ENCODE results near the gene GPC3.

GPC3 gene

GRCh38 chrX:133965321-133965720 lies 20.1 kb downstream of the GPC3 start:
- DNase-seq: no peak

- DNase-seq: no peak
Observed at GRCh38 chrX:133961046-133961445, 24.3 kb downstream of the GPC3 start.

- DNase-seq: no peak
Observed at GRCh38 chrX:133959972-133960371, 25.4 kb downstream of the GPC3 start.

- no peak for DNase-seq
Observed at GRCh38 chrX:133958997-133959688, 26.3 kb downstream of the GPC3 start.

- no peak for DNase-seq
Observed at GRCh38 chrX:133956570-133957340, 28.6 kb downstream of the GPC3 start.

- DNase-seq: no peak
Observed at GRCh38 chrX:133953785-133954355, 31.5 kb downstream of the GPC3 start.

- DNase-seq: no peak
Observed at GRCh38 chrX:133953078-133953477, 32.3 kb downstream of the GPC3 start.

GRCh38 chrX:133951098-133951497 lies 34.3 kb downstream of the GPC3 start:
- DNase-seq: no peak

- DNase-seq: no peak
Observed at GRCh38 chrX:133950214-133950613, 35.2 kb downstream of the GPC3 start.

GRCh38 chrX:133948895-133949294 lies 36.5 kb downstream of the GPC3 start:
- DNase-seq: no peak

GRCh38 chrX:133947996-133948395 lies 37.4 kb downstream of the GPC3 start:
- DNase-seq: no peak

GRCh38 chrX:133947022-133947421 lies 38.4 kb downstream of the GPC3 start:
- DNase-seq: no peak

GRCh38 chrX:133943507-133943906 lies 41.9 kb downstream of the GPC3 start:
- no peak for DNase-seq

GRCh38 chrX:133939655-133940302 lies 45.6 kb downstream of the GPC3 start:
- DNase-seq: no peak

GRCh38 chrX:133938530-133938929 lies 46.9 kb downstream of the GPC3 start:
- no peak for DNase-seq

- no peak for DNase-seq
Observed at GRCh38 chrX:133937022-133937421, 48.4 kb downstream of the GPC3 start.

- no peak for DNase-seq
Observed at GRCh38 chrX:133935076-133935475, 50.3 kb downstream of the GPC3 start.

GRCh38 chrX:133933316-133933715 lies 52.1 kb downstream of the GPC3 start:
- DNase-seq: no peak

GRCh38 chrX:133929836-133930464 lies 55.4 kb downstream of the GPC3 start:
- DNase-seq: no peak

GRCh38 chrX:133928365-133928764 lies 57.0 kb downstream of the GPC3 start:
- DNase-seq: no peak

- no peak for DNase-seq
Observed at GRCh38 chrX:133926809-133927208, 58.6 kb downstream of the GPC3 start.

- no peak for DNase-seq
Observed at GRCh38 chrX:133926099-133926498, 59.3 kb downstream of the GPC3 start.

GRCh38 chrX:133924548-133924947 lies 60.8 kb downstream of the GPC3 start:
- DNase-seq: no peak

All from activated CD4-positive, CD25-positive, alpha-beta regulatory T cell (primary cell).